ENCODE results near the gene ASB15.

Gene ASB15

GRCh38 chr7:123661765-123662164, 60.1 kb downstream of the ASB15 start:
- TF ChIP-seq CTCF (IDR thresholded peaks at IDR 0.05) = no peak
- Histone ChIP-seq H3K4me2 (ENCODE audit: low read length) (no peak overlapping the region), H3K9me3 (ENCODE audit: control insufficient read depth, low read length) (no peaks in the 10 kb centered on the region), H3K4me1 (peaks cover 37% of the 10 kb centered on the region), H3K27me3 (ENCODE audit: control insufficient read depth, insufficient read depth, low read length) (no peaks in the 10 kb centered on the region), H3K36me3 (ENCODE audit: control insufficient read depth, insufficient read depth, low read length) (no peaks in the 10 kb centered on the region), H2AFZ (no peak overlapping the region), H3K4me3 (ENCODE audit: low read depth, low read length) (no peak overlapping the region), H3K27ac (no peak overlapping the region), H3K9ac (no peak overlapping the region), H3K79me2 (no peaks in the 10 kb centered on the region)

- Histone ChIP-seq H3K4me3 (ENCODE audit: low read depth, low read length) (no peak overlapping the region), H3K27ac (no peak overlapping the region), H2AFZ (no peak overlapping the region)
Observed at GRCh38 chr7:123662293-123662692, 60.7 kb downstream of the ASB15 start.

GRCh38 chr7:123662755-123663154, 61.1 kb downstream of the ASB15 start:
- no peak overlapping the region for H3K4me2 ChIP-seq (ENCODE audit: low read length)
- H3K4me3 ChIP-seq (ENCODE audit: low read depth, low read length) = no peak overlapping the region
- no peak for TF ChIP-seq CTCF (IDR thresholded peaks at IDR 0.05)
- no peaks in the 10 kb centered on the region for H3K36me3 ChIP-seq (ENCODE audit: control insufficient read depth, insufficient read depth, low read length)
- H3K4me1 ChIP-seq = peaks cover 40% of the 10 kb centered on the region
- H3K27me3 ChIP-seq (ENCODE audit: control insufficient read depth, insufficient read depth, low read length) = no peaks in the 10 kb centered on the region
- H3K27ac ChIP-seq = no peak overlapping the region
- H2AFZ ChIP-seq = no peak overlapping the region
- H3K79me2 ChIP-seq = no peaks in the 10 kb centered on the region
- H3K9ac ChIP-seq = no peak overlapping the region
- H3K9me3 ChIP-seq (ENCODE audit: control insufficient read depth, low read length) = no peaks in the 10 kb centered on the region

More at GRCh38 chr7:123662293-123662692, 60.7 kb downstream of the ASB15 start:
- no peaks in the 10 kb centered on the region for H3K9me3 ChIP-seq (ENCODE audit: control insufficient read depth, low read length)
- TF ChIP-seq CTCF (IDR thresholded peaks at IDR 0.05) = no peak
- no peak overlapping the region for H3K4me2 ChIP-seq (ENCODE audit: low read length)
- peaks cover 40% of the 10 kb centered on the region for H3K4me1 ChIP-seq
- no peaks in the 10 kb centered on the region for H3K79me2 ChIP-seq
- H3K9ac ChIP-seq = no peak overlapping the region
- H3K27me3 ChIP-seq (ENCODE audit: control insufficient read depth, insufficient read depth, low read length) = no peaks in the 10 kb centered on the region
- no peaks in the 10 kb centered on the region for H3K36me3 ChIP-seq (ENCODE audit: control insufficient read depth, insufficient read depth, low read length)

- H3K4me1 ChIP-seq = peaks cover 40% of the 10 kb centered on the region
- no peak overlapping the region for H3K27ac ChIP-seq
- no peaks in the 10 kb centered on the region for H3K79me2 ChIP-seq
- no peak overlapping the region for H3K4me3 ChIP-seq (ENCODE audit: low read depth, low read length)
- no peak overlapping the region for H3K4me2 ChIP-seq (ENCODE audit: low read length)
- no peaks in the 10 kb centered on the region for H3K27me3 ChIP-seq (ENCODE audit: control insufficient read depth, insufficient read depth, low read length)
- H2AFZ ChIP-seq = no peak overlapping the region
- no peaks in the 10 kb centered on the region for H3K36me3 ChIP-seq (ENCODE audit: control insufficient read depth, insufficient read depth, low read length)
- no peak for TF ChIP-seq CTCF (IDR thresholded peaks at IDR 0.05)
- no peaks in the 10 kb centered on the region for H3K9me3 ChIP-seq (ENCODE audit: control insufficient read depth, low read length)
- no peak overlapping the region for H3K9ac ChIP-seq
Observed at GRCh38 chr7:123663200-123663599, 61.6 kb downstream of the ASB15 start.

GRCh38 chr7:123665157-123665556, 63.5 kb downstream of the ASB15 start:
- Histone ChIP-seq H2AFZ (peak overlapping the region; percentile 64), H3K9ac (no peak overlapping the region), H3K4me1 (peaks cover 38% of the 10 kb centered on the region), H3K36me3 (ENCODE audit: control insufficient read depth, insufficient read depth, low read length) (no peaks in the 10 kb centered on the region), H3K9me3 (ENCODE audit: control insufficient read depth, low read length) (no peaks in the 10 kb centered on the region), H3K27ac (peak overlapping the region; percentile 11), H3K27me3 (ENCODE audit: control insufficient read depth, insufficient read depth, low read length) (no peaks in the 10 kb centered on the region), H3K79me2 (no peaks in the 10 kb centered on the region), H3K4me2 (ENCODE audit: low read length) (no peak overlapping the region), H3K4me3 (ENCODE audit: low read depth, low read length) (no peak overlapping the region)
- TF ChIP-seq CTCF (IDR thresholded peaks at IDR 0.05) = no peak
